DLD1 (cell line): ENCODE results near the gene CCDC148.

Experiments used
- in situ Hi-C: cut with HindIII; loops from 2 replicates; pipeline ENCODE4 v1.10.0; 2017; ENCODE audit warnings: low sequenced_read_pairs

The CCDC148 gene

GRCh38 chr2:158305501-158305900 is 151.1 kb downstream of the CCDC148 start:
- in situ Hi-C loops: no loop called here

- in situ Hi-C loops: no loop called here
Measured at GRCh38 chr2:158300394-158300793, 156.2 kb downstream of the CCDC148 start.

- in situ Hi-C loops: no loop called here
Measured at GRCh38 chr2:158297606-158298005, 158.9 kb downstream of the CCDC148 start.

- in situ Hi-C loops: no loop called here
Measured at GRCh38 chr2:158297120-158297519, 159.4 kb downstream of the CCDC148 start.

GRCh38 chr2:158293722-158294121 is 162.8 kb downstream of the CCDC148 start:
- in situ Hi-C loops: no loop called here

- in situ Hi-C loops: no loop called here
Measured at GRCh38 chr2:158291544-158292180, 164.9 kb downstream of the CCDC148 start.

- in situ Hi-C loops: no loop called here
Measured at GRCh38 chr2:158290225-158290624, 166.3 kb downstream of the CCDC148 start.

GRCh38 chr2:158276619-158277471 is 179.7 kb downstream of the CCDC148 start:
- in situ Hi-C loops: no loop called here

GRCh38 chr2:158273791-158274190 is 182.8 kb downstream of the CCDC148 start:
- in situ Hi-C loops: no loop called here

- in situ Hi-C loops: no loop called here
Measured at GRCh38 chr2:158270536-158270935, 186.0 kb downstream of the CCDC148 start.

GRCh38 chr2:158269143-158269542 is 187.4 kb downstream of the CCDC148 start:
- in situ Hi-C loops: no loop called here

- in situ Hi-C loops: no loop called here
Measured at GRCh38 chr2:158266111-158266510, 190.4 kb downstream of the CCDC148 start.

GRCh38 chr2:158255257-158255656 is 201.3 kb downstream of the CCDC148 start:
- in situ Hi-C loops: no loop called here

- in situ Hi-C loops: no loop called here
Measured at GRCh38 chr2:158253170-158253569, 203.4 kb downstream of the CCDC148 start.

GRCh38 chr2:158251356-158251755 is 205.2 kb downstream of the CCDC148 start:
- in situ Hi-C loops: no loop called here

GRCh38 chr2:158243392-158243791 is 213.2 kb downstream of the CCDC148 start:
- in situ Hi-C loops: no loop called here

- in situ Hi-C loops: no loop called here
Measured at GRCh38 chr2:158242280-158242679, 214.3 kb downstream of the CCDC148 start.

- in situ Hi-C loops: no loop called here
Measured at GRCh38 chr2:158240975-158241374, 215.6 kb downstream of the CCDC148 start.

GRCh38 chr2:158239271-158239670 is 217.3 kb downstream of the CCDC148 start:
- in situ Hi-C loops: no loop called here

- in situ Hi-C loops: no loop called here
Measured at GRCh38 chr2:158234497-158234896, 222.1 kb downstream of the CCDC148 start.

GRCh38 chr2:158232476-158232875 is 224.1 kb downstream of the CCDC148 start:
- in situ Hi-C loops: no loop called here

- in situ Hi-C loops: no loop called here
Measured at GRCh38 chr2:158228943-158229508, 227.5 kb downstream of the CCDC148 start.
